GM12872 (cell line): Measurements from ENCODE around the gene LRATD1.

ENCODE experiments used
- TF ChIP-seq, protein P1 (sequence below): IDR thresholded peaks from 3 replicates; pipeline ENCODE4 v1.5.1; 2011; ENCODE audit warnings: low read depth, mild to moderate bottlenecking, low read length, moderate library complexity; ENCODE audit not compliant: insufficient read depth

The LRATD1 gene

DNA sequence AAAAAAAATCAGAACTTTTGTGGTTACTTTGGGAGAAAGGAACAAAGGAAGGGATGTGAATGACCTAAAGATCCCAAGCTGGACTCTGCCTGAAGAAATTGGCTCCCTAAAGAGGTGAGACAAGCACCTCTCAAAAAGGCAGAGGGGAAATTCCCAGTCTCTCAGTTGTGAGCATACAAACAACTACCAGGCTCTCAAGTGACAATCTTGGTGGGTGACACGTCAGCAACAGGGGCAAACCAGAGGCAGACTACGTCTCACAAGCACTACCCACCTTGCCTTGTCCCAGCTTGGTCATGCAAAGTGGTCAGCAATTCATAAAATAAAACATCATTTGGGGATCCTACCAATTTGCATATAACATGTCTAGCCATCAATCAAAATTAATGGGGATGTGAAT, 24.3 kb upstream of the LRATD1 start:
- TF ChIP-seq, protein P1, sequence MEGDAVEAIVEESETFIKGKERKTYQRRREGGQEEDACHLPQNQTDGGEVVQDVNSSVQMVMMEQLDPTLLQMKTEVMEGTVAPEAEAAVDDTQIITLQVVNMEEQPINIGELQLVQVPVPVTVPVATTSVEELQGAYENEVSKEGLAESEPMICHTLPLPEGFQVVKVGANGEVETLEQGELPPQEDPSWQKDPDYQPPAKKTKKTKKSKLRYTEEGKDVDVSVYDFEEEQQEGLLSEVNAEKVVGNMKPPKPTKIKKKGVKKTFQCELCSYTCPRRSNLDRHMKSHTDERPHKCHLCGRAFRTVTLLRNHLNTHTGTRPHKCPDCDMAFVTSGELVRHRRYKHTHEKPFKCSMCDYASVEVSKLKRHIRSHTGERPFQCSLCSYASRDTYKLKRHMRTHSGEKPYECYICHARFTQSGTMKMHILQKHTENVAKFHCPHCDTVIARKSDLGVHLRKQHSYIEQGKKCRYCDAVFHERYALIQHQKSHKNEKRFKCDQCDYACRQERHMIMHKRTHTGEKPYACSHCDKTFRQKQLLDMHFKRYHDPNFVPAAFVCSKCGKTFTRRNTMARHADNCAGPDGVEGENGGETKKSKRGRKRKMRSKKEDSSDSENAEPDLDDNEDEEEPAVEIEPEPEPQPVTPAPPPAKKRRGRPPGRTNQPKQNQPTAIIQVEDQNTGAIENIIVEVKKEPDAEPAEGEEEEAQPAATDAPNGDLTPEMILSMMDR, result no peak

DNA sequence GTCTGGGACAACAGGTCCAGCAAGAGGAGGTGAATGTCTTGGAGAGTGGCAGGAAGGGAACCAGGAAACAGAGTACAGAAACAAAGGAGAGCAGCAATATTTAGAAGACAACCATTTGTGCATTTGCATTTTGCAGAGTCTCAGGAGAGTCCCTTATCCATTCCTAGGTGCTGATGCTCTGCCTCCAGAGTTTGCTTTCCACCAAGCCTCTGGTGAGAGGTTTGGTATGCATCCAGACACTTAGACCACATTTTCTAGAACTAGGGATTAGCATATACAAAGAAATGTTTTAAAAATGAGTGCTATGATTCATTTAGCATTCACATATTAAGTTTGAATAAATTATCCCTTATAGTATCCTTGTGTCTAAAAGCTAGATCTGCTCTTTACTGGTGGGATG, 18.5 kb upstream of the LRATD1 start:
- TF ChIP-seq, protein P1, result no peak

DNA sequence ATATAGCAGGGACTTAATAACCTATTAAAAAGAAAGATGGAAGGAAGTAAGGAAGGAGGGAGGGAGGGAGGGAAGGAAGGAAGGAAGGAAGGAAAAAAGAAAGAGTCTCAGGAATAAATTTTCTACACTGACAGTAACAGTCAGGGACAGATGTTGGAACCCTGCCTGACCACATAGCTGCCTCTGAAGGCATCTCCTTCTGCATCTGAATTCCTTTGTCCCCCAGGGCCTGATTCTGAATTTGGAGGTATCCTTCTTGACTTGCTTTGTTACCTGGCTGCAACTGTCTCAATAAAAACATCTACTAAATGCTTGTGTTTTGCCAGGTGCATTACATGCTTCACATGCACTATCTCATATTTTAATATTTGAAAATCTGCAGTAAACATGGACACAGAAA, 17.4 kb upstream of the LRATD1 start:
- TF ChIP-seq, protein P1, result no peak

DNA sequence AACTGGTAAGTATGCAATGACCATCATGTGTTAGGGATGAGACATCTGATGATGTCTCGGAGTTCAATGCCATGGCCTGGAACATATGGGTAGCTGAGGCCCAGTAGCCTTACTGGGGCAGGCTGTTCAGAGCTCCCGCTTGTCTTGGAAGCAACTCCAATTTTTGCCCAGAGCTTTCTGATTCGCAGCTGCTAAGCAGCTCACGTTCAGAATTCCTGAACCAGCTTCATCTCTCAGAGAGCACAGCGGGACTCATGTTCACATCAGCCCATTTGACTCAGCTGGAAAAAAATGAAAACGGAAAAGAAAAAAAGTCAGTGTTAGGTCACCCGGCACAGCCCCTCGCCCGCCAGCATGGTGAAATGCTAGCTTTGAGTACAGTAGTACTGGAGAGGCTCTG, 16.8 kb upstream of the LRATD1 start:
- TF ChIP-seq, protein P1, result no peak

DNA sequence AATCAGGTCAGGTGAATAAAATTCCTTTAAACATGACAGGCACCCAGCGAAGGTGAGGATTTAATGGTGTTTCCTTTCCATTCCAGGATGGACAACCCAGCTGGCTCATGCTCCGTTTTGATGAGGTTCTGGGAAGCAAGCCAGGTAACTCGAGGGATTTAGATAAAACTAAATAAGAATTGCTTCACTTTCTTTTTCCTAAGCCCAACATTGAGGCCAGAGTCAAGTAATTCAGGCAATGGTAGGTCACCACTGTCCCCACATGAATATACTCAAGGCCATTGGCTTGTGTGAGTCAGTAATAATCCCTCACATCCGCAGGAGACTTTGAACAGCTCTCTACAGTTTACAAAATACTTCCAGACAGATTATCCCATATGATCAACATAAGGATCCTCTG, 16.2 kb upstream of the LRATD1 start:
- TF ChIP-seq, protein P1, result no peak

DNA sequence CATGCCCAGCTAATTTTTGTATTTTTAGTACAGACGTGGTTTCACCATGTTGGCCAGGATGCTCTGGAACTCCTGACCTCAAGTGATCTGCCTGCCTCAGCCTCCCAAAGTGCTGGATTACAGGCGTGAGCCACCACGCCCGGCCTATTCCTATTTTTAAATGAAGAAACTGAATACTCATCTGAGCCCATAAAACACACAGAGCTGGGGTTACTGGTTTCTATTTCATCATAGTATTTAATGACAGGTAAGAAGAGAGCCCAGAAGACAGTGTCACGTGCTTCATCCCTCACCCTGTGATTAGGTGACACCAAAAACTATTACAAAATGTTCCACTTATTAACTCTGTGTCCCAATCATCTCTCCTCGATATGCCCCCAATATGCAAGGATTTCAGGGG, 15.6 kb upstream of the LRATD1 start:
- TF ChIP-seq, protein P1, result no peak

DNA sequence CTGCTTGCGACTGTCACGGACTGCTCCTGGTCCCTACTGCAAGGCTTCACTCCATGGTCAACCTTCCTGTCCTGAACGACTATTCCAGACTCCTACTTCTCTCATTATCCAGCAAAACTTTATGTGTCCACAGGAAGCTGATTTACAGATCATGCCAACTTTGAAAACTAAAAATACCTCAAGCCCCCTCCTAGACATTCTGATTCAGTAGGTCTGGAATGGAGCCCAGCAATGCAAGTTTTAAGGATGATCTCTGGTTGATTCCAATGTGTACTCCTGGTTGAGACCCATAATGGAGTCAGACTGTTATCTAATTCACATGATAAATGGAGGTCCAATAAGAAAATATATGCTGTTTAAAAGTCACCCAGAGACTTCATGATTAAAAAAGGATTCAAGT, 13.1 kb upstream of the LRATD1 start:
- TF ChIP-seq, protein P1, result no peak

DNA sequence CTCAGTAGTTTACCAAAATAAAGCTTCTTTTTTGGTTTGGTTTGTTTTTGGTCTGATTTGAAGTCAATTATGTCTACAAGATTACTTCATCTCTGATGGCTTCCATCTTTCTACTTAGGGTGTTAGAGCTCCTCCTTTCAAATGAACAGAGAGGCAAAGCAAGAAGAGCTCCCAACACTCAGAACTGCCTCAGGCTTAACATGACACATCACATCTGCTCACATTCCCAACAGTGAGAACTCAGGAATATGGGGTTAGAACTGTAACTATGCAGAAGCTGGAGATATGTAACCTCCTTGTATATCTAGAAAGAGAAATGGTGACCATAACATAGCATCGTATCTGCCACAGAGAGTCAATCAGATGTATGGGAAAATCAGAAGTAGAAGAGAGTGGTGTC, 11.4 kb upstream of the LRATD1 start:
- TF ChIP-seq, protein P1, result no peak
